ENCODE measurements around the gene KCNJ12.
"Not testable (repeated sequence)": the region's sequence is repeated elsewhere in the genome, so short reads cannot be mapped to it uniquely, and the experiment has no call there.

The KCNJ12 gene

DNA sequence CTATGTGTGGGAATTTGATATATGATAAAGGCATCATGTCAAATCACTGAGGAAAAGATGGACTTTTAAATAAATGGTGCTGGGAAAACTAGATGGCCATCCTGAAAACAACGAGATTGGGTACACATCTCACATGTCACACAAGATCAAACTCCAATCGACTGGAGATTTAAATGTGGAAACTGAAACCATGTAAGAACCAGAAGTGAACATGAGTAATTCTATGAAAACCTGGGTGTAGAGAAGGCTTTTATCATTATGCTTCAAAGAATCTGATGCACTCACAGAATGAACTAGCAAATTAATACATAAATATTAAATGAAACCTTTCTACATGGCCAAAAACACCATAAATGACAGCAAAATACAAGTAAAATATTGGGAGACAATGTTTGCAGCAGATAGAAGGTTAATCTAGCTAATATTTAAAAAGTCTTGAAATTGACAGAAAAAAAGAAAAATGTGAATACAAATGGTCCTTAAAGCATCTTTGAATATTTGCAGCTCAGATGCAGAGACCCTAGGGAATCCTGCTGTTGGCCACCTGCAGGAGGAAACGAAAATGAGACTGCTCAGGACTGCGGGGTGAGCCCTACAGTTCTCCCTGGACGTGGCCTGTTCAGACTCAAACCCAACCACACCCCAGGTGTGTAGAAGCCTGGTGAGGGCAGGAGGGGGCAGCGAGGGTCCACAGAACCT lies 62.3 kb downstream of the KCNJ12 start:
- H3K4me3 ChIP-seq (replicated peaks; ENCODE audit: low read depth, low read length); H3K27me3 ChIP-seq (replicated peaks; ENCODE audit: control insufficient read depth, insufficient read depth, low read length); DNase-seq (ENCODE audit: extremely low read depth, insufficient read length); H3K36me3 ChIP-seq (ENCODE audit: control insufficient read depth, insufficient read depth, low read length): not testable (repeated sequence)

DNA sequence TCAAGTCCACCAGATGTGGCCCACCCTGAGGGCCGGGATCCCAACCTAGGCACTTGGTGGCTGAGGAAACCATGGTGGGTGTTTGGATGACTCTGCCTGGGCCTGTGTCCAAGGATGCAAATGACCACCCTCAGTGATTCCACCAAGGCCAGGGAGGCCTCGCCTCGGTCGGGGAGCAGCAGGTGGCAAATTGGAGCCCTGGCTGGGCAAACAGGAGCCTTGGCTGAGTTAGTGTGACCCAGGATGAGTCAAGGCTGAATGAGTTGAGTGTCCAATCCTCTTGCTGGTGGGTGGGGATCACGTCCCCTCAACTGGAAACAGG lies 62.8 kb downstream of the KCNJ12 start:
- H3K4me3 ChIP-seq (replicated peaks; ENCODE audit: low read depth, low read length); H3K36me3 ChIP-seq (ENCODE audit: control insufficient read depth, insufficient read depth, low read length); DNase-seq (ENCODE audit: extremely low read depth, insufficient read length); H3K27me3 ChIP-seq (replicated peaks; ENCODE audit: control insufficient read depth, insufficient read depth, low read length): not testable (repeated sequence)

DNA sequence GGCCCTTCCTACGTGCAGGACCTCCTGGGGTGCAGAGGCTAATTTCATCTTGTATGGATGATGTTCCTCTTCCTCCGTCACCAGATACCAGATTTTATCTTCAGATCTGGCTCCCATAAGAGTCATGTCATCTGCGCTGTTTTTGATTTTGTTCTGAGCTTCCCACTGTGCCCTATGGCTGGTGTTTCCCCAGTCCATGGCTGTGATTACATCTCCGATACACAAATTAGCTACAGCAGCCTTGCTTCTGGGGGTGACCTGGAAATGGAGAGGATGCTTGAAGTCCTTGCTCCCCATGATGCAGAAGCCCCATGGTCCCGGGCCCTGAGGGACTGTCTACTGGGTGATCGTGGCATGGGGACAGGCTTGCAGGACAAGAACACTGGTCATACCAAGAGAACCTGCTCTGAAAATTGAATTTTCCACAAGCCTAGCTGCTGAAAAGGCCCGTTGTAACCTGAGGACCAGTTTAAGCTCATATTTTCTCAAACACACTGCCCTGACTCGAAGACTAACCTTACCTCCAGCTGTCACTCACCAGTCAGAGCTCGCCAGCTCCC lies 69.0 kb downstream of the KCNJ12 start:
- peaks cover 1% of the 10 kb centered on the region; the same call in 1 of the 2 replicates for H3K27me3 ChIP-seq (replicated peaks; ENCODE audit: control insufficient read depth, insufficient read depth, low read length)
- H3K36me3 ChIP-seq (ENCODE audit: control insufficient read depth, insufficient read depth, low read length) = no peaks in the 10 kb centered on the region
- TF ChIP-seq, protein P1, sequence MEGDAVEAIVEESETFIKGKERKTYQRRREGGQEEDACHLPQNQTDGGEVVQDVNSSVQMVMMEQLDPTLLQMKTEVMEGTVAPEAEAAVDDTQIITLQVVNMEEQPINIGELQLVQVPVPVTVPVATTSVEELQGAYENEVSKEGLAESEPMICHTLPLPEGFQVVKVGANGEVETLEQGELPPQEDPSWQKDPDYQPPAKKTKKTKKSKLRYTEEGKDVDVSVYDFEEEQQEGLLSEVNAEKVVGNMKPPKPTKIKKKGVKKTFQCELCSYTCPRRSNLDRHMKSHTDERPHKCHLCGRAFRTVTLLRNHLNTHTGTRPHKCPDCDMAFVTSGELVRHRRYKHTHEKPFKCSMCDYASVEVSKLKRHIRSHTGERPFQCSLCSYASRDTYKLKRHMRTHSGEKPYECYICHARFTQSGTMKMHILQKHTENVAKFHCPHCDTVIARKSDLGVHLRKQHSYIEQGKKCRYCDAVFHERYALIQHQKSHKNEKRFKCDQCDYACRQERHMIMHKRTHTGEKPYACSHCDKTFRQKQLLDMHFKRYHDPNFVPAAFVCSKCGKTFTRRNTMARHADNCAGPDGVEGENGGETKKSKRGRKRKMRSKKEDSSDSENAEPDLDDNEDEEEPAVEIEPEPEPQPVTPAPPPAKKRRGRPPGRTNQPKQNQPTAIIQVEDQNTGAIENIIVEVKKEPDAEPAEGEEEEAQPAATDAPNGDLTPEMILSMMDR (IDR thresholded peaks at IDR 0.05; ENCODE audit: insufficient read depth, low read length, poor library complexity, severe bottlenecking) = no peak
- H3K4me3 ChIP-seq (replicated peaks; ENCODE audit: low read depth, low read length) = no peak overlapping the region
- no peak for DNase-seq (ENCODE audit: extremely low read depth, insufficient read length)

DNA sequence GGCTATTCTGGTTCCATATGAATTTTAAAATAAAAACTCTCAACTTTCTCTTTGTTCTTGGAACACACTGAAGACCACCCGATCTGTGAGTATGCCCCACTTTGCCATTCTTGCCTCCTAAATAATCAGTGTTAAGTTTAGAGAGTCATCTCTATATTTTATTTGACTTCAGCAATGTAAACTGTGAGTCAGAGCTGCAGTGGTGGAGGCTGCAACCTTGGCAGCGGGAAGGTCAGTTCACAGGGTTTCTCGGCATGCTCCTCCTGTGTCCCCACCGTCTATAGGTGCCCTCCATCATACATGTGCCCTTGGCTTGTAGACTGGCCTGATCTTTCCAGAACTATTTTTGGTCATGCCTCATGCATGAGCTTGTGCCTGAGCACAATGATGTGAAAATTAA lies 71.4 kb downstream of the KCNJ12 start:
- not testable (repeated sequence) for H3K36me3 ChIP-seq (ENCODE audit: control insufficient read depth, insufficient read depth, low read length); H3K27me3 ChIP-seq (replicated peaks; ENCODE audit: control insufficient read depth, insufficient read depth, low read length); H3K4me3 ChIP-seq (replicated peaks; ENCODE audit: low read depth, low read length); DNase-seq (ENCODE audit: extremely low read depth, insufficient read length)

DNA sequence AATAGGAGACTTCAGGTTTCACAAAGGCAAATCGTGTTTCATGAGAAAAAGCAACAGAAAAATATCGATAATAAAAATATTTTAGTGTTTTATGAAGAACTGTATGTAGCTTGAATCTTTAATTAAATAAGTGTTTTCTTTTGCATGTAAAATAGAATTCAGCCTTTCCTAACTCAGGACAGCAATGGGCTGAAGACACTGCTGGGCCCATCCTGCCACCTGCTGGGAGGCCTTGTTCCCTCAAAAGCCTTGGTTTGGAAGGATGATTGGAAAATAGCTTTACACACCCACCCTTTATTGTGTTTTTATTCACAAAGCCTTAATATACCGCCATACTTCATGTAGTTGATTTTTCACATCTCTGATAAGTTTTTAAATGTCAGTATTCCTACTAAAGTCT lies 73.7 kb downstream of the KCNJ12 start:
- DNase-seq (ENCODE audit: extremely low read depth, insufficient read length); H3K36me3 ChIP-seq (ENCODE audit: control insufficient read depth, insufficient read depth, low read length); H3K27me3 ChIP-seq (replicated peaks; ENCODE audit: control insufficient read depth, insufficient read depth, low read length); H3K4me3 ChIP-seq (replicated peaks; ENCODE audit: low read depth, low read length): not testable (repeated sequence)

- TF ChIP-seq, protein P1 (IDR thresholded peaks at IDR 0.05; ENCODE audit: insufficient read depth, low read length, poor library complexity, severe bottlenecking) = no peak
- Histone ChIP-seq H3K27me3 (replicated peaks; ENCODE audit: control insufficient read depth, insufficient read depth, low read length) (no peaks in the 10 kb centered on the region; the same call in 1 of the 2 replicates), H3K36me3 (ENCODE audit: control insufficient read depth, insufficient read depth, low read length) (no peaks in the 10 kb centered on the region), H3K4me3 (replicated peaks; ENCODE audit: low read depth, low read length) (no peak overlapping the region)
- DNase-seq (ENCODE audit: extremely low read depth, insufficient read length) = no peak
Measured at GRCh38 chr17:21451975-21452374, 75.8 kb downstream of the KCNJ12 start.

DNA sequence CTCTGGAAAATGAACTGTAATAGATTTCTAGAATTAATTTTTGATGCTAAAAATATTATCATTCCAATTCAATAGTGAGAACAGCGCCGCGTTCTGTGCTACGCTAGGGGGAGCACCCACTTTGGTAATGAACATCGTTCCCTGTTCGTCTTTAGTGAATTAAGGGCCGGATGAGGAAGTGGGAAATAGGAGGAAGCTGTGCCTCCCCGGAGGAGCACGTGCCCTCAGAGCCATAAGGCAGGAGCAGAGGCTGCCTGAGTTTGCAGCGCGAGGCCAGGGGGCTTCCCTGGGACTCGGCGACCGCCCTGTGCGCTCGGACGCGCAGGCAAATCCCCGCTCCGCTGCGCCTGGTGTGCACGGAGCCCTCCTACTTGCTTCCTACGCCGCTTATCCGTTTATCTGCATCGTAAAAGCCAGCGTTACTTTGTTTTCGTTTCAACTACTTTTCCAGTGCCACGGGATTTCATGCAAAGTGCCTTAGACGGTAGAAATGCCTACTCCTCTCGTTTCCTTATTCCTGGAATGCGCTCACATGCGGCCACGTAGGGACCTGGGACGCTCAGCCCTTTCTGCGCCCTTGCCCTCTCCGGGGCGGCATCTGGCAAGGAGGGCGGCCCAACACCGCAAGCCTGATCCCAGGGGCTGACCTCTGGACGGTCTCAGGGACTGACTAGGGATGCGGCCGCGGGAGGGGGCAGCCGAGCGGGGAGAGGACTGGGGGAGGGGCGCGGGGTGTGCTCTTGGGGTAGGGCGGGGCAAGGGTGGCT lies 76.4 kb downstream of the KCNJ12 start:
- H3K27me3 ChIP-seq (replicated peaks; ENCODE audit: control insufficient read depth, insufficient read depth, low read length) = no peaks in the 10 kb centered on the region; the same call in 1 of the 2 replicates
- no peak overlapping the region for H3K4me3 ChIP-seq (replicated peaks; ENCODE audit: low read depth, low read length)
- DNase-seq (ENCODE audit: extremely low read depth, insufficient read length) = no peak
- TF ChIP-seq, protein P1 (IDR thresholded peaks at IDR 0.05; ENCODE audit: insufficient read depth, low read length, poor library complexity, severe bottlenecking) = peak; percentile 48
- H3K36me3 ChIP-seq (ENCODE audit: control insufficient read depth, insufficient read depth, low read length) = no peaks in the 10 kb centered on the region

All from GM06990 (cell line).